Activated effector memory CD4-positive, alpha-beta T cell treated with Interleukin-2 at 50 U/mL for 16 hours (primary cell): Measurements from ENCODE around the gene NTM.

Experiments used
- DNase-seq: peaks from one replicate; pipeline ENCODE4 v3.0.0-alpha.2; 2020

Gene NTM

DNA sequence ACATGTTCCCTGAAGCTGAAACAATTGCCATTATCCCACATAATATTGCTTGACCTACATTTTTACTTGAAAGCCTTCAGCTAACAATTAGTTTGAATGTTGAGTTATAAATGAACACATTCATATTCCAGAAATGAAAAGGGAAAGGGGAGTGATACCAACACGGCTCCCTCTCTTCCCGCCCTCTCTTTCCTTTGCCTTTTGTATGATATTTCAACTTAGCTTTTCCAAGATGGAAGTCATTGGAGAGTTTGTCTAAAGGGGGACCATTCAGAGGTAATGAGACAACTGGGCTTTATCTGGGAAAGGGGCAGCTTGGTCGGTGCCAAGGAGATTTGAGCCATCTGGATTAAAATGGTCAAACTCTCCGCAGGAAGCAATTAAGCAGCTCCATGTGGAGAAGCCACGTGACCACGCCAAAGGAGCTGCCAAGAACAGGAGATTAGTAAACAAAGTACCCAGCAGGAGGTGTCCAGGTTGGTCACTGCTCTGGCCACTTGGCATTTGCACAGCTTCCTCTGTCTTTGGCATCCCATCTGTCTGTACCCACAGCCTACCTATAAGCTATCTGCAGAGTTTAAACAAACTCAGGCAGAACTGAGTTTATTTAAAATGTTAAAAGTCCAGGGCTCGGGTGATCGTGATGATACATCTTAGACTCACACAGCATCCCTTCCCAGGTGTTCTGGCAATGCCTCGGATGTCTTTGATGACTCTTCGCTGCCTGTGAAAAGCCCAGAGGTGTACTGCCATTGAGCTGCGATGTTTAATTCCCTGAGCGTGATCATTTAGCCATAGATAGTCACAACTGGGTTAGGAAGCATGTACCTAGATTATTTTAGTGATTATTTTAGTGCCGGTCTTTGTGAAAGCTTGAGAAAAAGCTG, 735.9 kb downstream of the NTM start:
- no peak for DNase-seq

DNA sequence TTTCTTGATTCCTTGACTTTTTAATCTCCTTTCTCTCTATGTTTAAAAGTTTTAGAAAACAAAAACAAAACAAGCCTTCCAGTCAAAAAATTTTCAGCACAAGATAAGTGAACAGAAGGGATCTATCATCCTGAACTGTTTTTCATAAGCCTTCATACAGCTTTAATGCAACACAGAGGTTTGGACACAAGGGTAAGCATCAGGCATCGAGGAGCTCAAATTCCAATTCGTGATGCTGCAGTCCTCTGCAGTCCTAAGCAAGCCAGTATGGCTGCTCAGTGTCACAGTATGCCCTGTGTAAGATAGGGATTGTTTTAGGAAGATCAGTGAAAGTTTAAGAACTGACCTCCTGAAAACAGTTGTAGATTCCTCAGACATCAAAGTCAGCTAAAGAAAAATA, 740.9 kb downstream of the NTM start:
- DNase-seq, result no peak

DNA sequence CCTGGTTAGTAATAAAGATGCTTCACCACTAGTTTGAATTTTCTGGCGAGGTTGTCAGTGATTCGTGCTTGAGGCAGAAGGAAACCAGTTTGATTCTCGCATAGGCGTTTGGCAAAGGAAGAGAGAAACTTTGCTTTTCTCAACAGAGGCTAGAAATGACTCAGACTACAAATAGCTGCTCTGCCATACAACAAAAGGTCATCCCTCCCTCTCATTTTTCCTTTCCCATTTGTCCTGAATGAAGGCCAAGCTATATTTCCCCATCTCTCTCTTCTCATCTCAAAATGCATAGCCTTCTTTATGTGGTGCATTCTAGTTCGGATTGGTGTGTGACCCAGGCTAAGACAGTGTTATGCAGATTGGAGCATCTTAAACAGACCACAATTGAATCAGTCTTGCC, 741.4 kb downstream of the NTM start:
- no peak for DNase-seq

DNA sequence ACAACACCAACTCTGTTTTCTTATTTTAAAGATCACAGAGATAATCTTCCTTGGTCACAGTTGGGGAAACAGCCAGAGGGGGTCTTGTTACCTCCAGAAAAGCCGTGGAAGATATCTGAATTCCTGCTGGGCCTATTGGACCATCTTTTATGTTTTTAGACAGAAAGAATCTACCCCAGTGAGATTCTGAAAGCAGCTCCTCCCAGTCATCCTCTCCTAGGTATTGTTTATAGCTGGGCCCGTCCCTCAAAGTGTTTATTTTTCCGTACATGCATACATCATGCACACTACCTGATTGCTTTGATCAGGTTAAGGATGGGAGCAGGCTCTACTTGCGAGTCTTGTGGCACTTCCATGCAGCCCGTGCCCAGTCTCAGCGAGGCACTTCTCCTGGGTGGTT, 742.4 kb downstream of the NTM start:
- DNase-seq, result no peak

DNA sequence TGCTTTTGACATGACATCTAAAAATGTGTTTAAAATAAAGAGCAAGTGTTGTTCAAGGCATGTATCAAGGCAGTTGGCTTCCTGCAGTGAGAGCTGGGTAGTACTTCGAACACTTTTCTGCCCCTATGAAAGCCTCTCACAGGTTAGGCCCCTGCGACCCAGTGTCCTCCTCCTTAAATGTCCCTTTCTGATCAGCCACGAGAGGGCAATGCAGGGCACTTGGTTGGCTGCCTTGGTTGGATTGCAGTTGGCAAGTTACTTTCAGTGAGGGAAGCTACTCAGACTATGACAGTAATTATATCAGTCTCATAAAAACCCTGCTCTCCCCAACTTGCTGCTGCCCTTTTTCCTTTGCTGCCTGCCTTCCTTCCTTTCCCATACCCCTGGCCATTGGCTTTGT, 743.8 kb downstream of the NTM start:
- DNase-seq, result no peak

DNA sequence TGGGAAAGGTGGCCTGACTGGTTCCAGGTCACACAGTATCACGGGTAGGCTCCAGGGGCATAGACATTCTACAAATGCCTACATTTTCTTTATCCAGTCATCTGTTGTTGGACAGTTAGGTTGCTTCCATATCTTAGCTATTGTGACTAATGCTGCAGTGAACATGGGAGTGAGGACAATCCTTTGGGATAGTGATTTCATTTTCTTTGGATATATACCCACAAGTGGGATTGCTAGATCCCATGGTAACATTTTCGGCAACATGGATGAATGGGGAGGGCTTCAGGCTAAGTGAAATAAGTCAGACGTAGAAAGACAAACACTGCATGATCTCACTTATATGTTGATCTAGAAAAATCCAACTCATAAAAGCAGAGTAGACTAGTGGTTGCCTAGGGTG, 744.3 kb downstream of the NTM start:
- no peak for DNase-seq

DNA sequence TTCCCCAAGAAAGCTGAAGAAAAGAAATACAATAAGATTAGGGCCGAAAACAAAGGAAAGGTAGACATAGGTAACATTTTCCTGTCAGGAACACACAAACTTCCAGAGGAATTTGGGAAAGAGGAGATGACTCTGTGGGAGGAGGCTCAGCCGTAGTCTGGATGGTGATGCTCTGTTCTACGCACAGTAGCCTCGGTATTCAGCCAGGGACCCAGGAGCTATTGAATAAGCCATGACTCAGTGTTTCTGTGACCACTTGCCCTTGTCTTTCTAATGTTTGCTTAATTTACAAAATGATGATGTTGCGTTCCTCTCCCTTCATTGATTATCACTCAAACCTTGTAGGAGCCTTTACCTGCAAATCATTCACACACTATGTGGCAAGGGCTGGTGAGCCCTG, 745.0 kb downstream of the NTM start:
- no peak for DNase-seq

DNA sequence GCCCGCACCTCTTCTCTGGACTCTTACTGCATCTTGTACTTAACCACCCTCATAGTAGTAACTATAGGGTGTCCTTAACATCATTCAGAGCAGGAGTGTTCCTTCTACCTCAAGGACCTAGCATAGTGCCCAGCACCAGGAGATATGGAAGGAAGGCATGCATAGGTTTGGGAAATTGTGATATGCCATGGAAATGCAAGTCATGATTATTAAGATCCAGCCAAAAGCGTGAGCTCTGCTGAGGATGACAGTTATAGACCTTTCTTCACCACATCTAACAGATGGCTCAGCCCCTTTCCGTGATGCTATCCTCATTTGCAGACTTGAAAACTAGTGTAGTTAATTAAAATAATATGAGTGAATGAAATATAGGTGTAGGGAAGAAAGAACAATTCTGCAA, 746.1 kb downstream of the NTM start:
- DNase-seq, result no peak

DNA sequence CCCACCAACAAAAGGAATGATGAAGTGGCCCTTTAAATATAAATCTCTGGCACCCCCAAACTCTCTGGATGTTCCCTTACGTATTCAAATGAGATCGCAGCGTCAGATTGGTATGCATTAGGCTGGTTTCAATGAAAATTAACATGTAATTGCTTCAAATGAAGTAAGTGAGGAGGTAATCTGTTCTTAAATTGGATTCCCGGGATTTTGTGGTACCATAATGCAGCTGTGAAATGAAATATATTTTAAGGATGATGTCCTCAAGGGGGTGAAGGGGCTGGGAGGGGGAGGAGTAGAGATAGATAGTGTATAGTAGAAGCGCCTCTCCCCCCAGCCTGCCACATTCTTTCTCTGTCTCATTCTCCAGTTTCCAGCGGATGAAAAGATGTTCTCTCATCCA, 748.2 kb downstream of the NTM start:
- DNase-seq, result no peak

DNA sequence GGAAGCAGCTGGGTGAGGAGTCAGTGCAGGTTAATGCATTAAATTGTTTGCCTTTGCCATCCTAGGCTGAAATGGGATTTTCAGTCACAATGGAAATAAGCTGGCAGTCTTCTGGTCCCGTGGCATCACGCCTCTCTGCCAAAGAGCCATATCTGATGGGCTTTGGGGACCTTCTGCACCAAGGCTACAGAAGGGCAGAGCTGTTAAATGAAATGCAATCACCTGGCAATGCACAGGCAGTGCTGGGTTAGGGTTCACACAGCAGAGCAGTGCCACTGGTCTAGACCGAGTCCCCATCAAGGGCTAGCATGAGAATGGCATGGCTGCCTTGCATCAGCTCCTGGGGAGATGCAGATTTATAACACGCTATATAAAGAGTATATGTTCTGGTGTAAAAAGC, 749.2 kb downstream of the NTM start:
- DNase-seq, result no peak

DNA sequence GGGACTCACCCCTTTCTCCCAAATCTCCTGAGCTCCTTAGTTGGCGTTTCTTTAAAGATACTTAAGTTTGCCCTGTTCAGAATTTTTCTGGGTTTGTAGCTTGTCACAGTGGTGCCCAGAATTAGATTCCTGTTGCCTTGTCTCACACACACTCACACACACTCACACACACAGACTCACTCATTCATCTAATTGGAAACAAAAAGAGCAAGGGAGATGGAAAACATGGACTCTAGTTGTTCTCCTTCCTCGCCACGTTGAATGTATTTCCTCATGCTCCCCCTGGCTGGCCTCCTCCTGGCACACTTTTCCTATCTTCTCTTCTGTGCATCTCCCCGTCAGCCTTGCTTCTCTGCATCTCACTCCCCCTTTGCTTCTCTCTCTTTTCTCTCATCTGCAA, 752.3 kb downstream of the NTM start:
- DNase-seq, result no peak

DNA sequence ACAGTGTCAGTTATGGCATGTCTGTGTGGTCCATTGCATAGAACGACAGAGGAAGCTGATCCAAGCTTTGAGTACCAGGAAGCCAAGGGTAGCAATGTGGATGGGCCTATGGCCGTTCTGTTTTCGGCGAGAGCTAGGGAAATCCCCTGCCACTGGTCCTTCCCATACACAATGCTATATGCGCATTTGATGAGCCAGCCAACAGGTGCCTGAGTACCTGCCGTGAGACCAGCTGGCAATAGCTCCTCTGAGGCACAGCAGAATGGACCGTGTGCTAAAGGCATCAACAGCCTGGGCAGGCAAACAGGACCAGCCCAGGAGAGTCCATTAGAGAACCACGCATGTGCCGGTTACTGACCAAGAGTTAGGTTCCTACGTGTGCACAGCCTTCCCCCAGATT, 753.0 kb downstream of the NTM start:
- DNase-seq, result no peak

DNA sequence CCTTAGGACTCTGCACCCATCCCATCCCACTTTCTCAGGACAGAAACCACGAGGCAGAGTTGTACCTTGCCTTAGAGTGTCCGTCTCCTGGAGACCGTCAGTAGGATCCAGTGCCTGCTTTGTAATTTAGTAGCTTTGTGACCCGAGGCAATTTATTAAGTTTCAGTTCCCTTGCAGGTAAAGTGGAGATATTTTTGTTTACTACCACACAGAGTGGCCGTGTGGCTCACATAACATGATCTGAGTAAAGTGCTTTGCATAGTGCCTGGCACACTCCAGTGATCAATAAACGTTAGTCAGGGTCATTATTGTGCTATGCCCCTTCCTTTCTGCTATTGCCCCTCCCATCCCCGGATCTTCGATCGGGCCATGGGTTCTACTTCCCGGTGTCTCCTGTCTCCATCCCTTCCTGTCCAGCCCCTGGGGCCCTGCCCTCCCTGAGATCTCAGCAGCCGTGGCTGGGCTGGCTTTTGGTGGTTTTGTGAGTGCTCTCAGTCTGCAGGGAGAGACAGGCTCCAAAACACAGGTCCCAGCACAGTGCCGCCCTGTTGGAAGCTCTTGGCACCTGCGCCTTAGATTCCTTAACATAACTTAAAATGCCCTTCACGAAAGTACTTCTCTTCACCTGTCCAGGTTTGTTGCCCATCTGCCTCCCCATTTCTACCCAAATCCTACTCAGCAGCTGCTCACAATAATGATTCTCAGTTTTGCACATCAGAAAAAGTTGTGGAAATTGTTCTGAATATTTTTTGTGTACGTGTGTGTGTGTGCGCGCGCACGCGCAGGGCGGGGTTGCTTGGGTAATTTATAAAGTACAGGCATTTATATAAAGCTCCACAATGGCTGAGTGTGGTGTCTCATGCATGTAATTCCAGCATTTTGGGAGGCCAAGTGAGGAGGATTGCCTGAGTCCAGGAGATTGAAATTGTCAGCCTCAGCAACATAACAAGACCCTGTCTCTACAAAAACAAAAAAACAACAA, 753.7 kb downstream of the NTM start:
- DNase-seq, result no peak

DNA sequence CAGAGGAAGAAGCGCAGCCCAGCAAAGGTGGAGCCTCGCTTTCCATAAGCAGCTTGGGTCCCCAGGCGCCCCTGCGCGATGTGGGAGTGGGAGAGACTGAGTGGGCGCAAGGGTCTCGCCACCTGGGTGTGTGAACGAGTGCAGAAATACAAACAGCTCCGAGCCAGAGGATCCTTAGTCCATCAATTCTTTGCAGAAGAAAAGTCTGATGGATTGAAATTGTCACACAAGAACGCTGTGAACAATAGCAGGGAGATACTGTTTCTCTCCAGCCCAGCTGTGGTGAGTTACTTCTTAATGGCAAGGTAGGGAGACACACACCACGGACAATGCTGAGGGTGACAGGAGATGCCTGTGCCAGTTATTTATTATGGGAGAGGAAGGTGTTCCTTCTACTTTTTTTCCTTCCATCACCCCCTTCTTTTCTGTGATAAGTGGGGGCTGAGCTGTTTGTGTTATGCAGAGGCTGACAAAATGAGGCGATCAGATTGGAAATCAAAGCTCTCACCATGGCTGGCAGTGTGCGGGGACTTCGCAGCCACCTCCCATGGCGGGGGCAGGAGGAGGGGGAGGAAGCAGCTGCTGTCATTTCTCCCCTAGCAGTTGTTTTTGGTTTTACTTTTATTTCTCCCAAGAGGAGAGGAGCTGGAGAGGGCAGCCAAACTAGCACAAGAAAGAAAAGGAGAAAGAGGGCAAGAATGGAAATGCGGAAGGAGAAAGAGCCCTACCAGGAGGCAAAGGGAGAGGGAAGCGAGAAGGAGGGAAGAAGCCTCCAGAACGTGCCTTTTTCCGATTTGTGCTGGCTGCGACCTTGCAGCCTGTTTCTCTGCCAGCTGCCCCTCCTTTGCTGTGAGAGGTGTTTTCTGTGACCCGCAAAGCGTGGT, 755.8 kb downstream of the NTM start:
- DNase-seq, result no peak

DNA sequence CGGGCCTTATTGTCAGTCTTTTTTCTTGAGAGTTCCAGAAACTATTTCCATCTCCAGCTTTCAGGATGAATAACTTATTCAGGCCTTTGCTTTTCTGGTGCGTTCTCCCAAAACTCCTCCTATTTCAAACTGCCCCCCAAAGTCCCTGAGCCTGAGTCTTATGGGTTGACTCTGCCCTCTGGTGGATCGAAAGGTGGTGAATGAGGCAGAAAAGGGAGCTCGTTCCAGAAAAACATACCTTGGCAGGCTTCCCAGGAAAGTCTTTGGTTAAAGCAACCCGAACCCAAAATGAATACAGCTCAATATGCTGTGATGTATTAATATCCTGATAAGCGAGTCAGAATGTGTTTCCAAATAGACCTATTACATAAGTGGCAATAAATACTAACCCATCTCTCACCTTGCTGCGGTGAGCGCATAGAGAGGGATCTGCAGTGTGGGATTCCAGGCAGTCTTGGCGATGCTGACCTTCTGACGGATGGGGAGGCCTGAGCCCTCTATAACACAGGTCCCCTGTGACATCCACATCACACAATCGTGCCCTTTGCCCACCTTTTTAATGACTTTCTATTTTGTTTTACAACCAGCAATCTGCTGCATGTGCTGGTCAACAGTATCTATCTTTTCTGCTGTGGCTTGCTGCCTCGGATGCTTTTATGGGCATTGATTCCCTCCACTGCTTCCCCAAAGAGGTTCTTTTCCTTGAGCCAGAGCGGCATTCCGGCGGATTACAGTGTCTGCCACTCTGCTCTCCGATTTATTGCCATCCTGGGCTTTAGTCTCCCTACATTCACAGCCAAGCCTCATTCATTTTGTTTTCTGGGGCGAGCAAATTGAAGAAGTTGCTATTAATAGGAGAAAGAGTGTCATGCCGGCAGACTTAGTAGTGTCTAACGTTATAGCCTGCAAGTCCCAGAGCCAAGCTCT, 756.8 kb downstream of the NTM start:
- no peak for DNase-seq

DNA sequence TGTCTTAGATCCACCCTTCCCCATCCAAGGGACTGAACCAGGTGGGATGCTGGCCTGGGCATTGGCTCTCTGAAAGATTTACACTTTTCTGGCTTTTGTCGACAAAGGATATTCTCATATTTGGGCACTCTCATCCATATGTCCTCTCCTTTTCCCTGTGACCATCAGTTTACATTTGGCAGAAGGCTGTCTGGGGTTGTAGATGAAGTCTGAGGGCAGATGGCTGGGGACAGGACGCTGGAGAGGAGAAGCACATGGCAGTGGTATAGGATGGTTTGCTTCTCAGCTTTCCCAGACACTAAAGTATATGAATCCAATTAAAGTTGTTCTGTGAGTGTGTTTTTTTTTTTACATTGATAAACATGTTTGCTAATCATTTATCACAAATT, 757.5 kb downstream of the NTM start:
- no peak for DNase-seq

DNA sequence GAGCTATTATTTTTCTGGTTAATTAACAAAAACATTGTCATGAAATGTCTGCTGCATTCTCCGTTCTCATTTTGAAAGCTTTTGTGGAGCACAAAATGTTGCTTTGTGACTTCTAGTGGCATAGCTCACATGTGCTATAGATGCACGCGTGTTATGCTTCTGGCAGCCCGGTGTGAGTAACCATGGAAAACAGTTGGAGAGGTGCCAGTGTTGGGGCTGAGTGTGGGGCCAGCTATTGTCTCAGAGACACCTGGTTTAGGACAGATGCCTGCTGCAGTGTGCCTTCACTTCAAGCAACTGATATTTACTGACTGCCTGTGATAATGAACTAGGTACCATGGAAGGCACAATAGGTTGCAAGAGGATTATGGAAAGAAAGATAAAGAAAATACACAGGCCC, 760.6 kb downstream of the NTM start:
- no peak for DNase-seq

DNA sequence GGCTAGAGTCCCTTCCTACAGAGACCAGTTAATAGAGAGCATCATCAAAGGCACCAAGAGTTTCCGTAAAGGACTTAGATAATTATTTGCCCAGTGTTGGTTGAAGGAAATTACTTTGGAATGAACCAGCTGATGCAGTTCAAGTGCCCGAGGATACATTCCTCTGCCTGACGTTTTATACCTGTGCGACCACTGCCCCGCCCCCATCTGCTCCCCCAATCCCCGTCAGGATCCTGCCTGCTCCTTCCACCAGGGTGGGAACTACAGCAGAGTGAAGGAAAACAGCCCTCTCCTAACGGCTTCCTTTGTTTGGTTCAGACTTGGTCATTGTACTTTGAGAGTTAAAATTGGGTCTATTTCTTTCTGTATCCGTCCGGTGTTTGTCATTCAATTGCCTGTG, 761.5 kb downstream of the NTM start:
- no peak for DNase-seq

DNA sequence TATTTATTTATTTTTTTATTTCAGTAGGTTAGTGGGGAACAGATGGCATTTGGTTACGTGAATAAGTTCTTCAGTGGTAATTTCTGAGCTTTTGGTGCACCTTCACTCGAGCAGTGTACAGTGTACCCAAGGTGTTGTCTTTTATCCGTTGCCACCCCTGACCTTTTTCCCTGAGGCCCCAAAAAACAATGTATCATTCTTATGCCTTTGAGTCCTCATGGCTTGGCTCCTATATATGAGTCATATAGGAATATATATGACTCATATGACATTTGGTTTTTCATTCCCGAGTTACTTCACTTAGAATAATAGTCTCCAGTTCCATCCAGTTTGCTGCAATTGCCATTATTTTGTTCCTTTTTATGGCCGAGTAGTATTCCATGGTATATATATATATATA, 763.9 kb downstream of the NTM start:
- DNase-seq, result no peak

DNA sequence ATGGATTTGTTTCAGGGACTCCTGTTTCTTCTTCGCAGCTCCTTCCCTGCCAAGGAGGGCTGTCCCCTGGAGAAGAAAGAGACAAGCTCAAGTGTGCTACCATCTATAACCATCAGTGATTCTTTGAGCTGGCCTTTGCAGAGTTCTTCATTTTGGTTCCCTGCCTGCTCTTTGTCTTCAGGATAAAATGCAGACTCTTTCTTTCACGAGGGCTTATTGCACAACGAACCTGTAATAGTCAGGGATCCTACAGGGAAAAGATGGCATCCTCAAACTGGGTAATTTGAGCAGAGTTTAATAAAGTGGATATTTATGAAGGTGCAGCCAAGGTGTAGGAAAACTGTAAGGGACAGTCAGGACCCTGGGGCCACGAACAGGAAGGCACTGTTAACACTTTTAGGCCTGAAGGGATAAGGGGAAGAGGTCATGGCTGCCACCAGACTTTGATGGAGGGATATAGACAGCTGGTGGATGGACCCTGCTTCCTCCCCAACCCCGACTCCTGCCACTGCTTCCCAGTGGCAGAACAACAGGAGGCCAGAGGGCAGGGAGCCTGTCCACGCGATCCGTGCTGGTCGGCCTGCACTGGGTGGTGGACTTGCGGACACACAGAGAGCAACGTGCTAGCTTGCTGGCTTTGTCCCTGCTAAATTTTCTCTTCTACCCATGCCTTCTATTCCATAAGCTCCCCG, 767.0 kb downstream of the NTM start:
- DNase-seq, result no peak

DNA sequence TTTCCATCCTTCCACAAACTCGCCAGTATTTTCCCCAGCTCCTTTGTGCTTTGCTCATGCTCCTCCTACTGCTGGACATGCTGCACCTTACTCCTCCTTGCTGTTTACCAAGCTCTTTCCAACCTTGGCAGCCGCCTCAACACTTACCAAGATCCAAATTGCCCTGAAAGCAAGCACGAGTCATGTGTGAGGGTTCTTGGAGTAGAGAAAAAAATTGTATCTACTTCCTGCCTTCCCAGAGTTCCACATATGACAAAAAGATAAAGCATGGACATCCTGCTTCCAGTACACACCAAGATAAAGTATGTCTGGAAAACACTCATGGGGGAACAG, 767.5 kb downstream of the NTM start:
- no peak for DNase-seq
